HEK293 (cell line): ENCODE data around the gene PTGIS.

ENCODE experiments used
- CTCF ChIA-PET: fragments of 350-600 bp; formaldehyde crosslinking; extraction: SDS; loops from one replicate; lab custom pipeline; 2021; ENCODE audit warnings: antibody characterized with exemption; lab: Yijun Ruan, JAX
- POLR2A ChIA-PET: fragments of 300-600 bp; formaldehyde crosslinking; extraction: SDS; loops from one replicate; lab custom pipeline; 2020; ENCODE audit warnings: antibody characterized with exemption, inconsistent platforms; lab: Yijun Ruan, JAX
- H3K27ac ChIP-seq: fragments of 200-500 bp; sonication (Bioruptor generic); 2 replicates; pipeline ENCODE4 v1.5.1; 2014; ENCODE audit warnings: low read depth, low read length, control low read depth, inconsistent platforms; ENCODE audit errors: extremely low read depth
- H3K36me3 ChIP-seq, 2 experiments: fragments of 200-500 bp in 1 of 2; sonication (Bioruptor generic) in 1 of 2; 1 replicate in 1 of 2; 2 replicates in 1 of 2; pipeline ENCODE4 v1.5.1; 2014 to 2017; ENCODE audit warnings: inconsistent platforms in 2 of 2, low read length in 2 of 2; ENCODE audit not compliant: control insufficient read depth in 2 of 2, insufficient read depth in 1 of 2
- H3K4me1 ChIP-seq: fragments of 200-500 bp; sonication (Bioruptor generic); 2 replicates; pipeline ENCODE4 v1.5.1; 2014; ENCODE audit warnings: mild to moderate bottlenecking, low read length, inconsistent platforms; ENCODE audit not compliant: control insufficient read depth, insufficient read depth
- H3K4me3 ChIP-seq: 2 replicates; pipeline ENCODE4 v1.5.1; 2011; ENCODE audit warnings: low read depth, mild to moderate bottlenecking, control low read depth, low read length, moderate library complexity
- H3K9me3 ChIP-seq: fragments of 200-500 bp; sonication (Bioruptor generic); 2 replicates; pipeline ENCODE4 v1.5.1; 2014; ENCODE audit warnings: low read depth, low read length, inconsistent platforms; ENCODE audit not compliant: control insufficient read depth, insufficient read depth
- EGR2 ChIP-seq: fragments of 450-650 bp; formaldehyde crosslinking; IDR thresholded peaks from 2 replicates; pipeline ENCODE4 v1.5.1; 2016; ENCODE audit warnings: low read depth, missing biosample characterization, missing genetic modification characterization
- GLI4 ChIP-seq: fragments of 450-650 bp; formaldehyde crosslinking; IDR thresholded peaks from 2 replicates; pipeline ENCODE4 v1.5.1; 2016; ENCODE audit warnings: missing biosample characterization, missing genetic modification characterization
- GLIS1 ChIP-seq: fragments of 450-650 bp; formaldehyde crosslinking; IDR thresholded peaks from 2 replicates; pipeline ENCODE4 v1.5.1; 2016; ENCODE audit warnings: missing biosample characterization, missing genetic modification characterization
- SETDB1 ChIP-seq: IDR thresholded peaks from one replicate; pipeline ENCODE4 v1.6.1; 2017; ENCODE audit warnings: mild to moderate bottlenecking, low read length, moderate library complexity, mixed read lengths; ENCODE audit not compliant: insufficient read length
- ZBTB20 ChIP-seq: fragments of 450-650 bp; formaldehyde crosslinking; IDR thresholded peaks from 2 replicates; pipeline ENCODE4 v1.5.1; 2016; ENCODE audit warnings: missing biosample characterization, missing genetic modification characterization
- ZFHX2 ChIP-seq: fragments of 450-650 bp; formaldehyde crosslinking; conservative IDR thresholded peaks from 2 replicates; pipeline ENCODE4 v1.5.1; 2016; ENCODE audit warnings: missing biosample characterization, missing genetic modification characterization
- ZNF248 ChIP-seq: fragments of 450-650 bp; formaldehyde crosslinking; IDR thresholded peaks from 2 replicates; pipeline ENCODE4 v1.5.1; 2017; ENCODE audit warnings: missing biosample characterization, missing genetic modification characterization
- ZNF324 ChIP-seq: fragments of 450-650 bp; formaldehyde crosslinking; IDR thresholded peaks from 2 replicates; pipeline ENCODE4 v1.5.1; 2016; ENCODE audit warnings: missing biosample characterization, missing genetic modification characterization
- ZNF335 ChIP-seq: fragments of 450-650 bp; formaldehyde crosslinking; conservative IDR thresholded peaks from 2 replicates; pipeline ENCODE4 v1.5.1; 2016; ENCODE audit warnings: missing biosample characterization, missing genetic modification characterization
- ZNF341 ChIP-seq: fragments of 450-650 bp; formaldehyde crosslinking; IDR thresholded peaks from 2 replicates; pipeline ENCODE4; 2016; ENCODE audit warnings: low read depth, missing biosample characterization, missing genetic modification characterization
- ZNF449 ChIP-seq: fragments of 450-650 bp; formaldehyde crosslinking; IDR thresholded peaks from 2 replicates; pipeline ENCODE4 v1.5.1; 2017; ENCODE audit warnings: missing biosample characterization, mild to moderate bottlenecking, missing genetic modification characterization, moderate library complexity
- ZNF514 ChIP-seq: fragments of 450-650 bp; formaldehyde crosslinking; IDR thresholded peaks from 2 replicates; pipeline ENCODE4 v1.5.1; 2016; ENCODE audit warnings: missing biosample characterization, missing genetic modification characterization
- ZNF555 ChIP-seq: fragments of 450-650 bp; formaldehyde crosslinking; conservative IDR thresholded peaks from 2 replicates; pipeline ENCODE4 v1.5.1; 2017; ENCODE audit warnings: missing biosample characterization, mild to moderate bottlenecking, missing genetic modification characterization, inconsistent platforms
- ZNF623 ChIP-seq: fragments of 450-650 bp; formaldehyde crosslinking; IDR thresholded peaks from 2 replicates; pipeline ENCODE4 v1.5.1; 2016; ENCODE audit warnings: missing biosample characterization, missing genetic modification characterization
- ZNF791 ChIP-seq: fragments of 450-650 bp; formaldehyde crosslinking; IDR thresholded peaks from 2 replicates; pipeline ENCODE4 v1.5.1; 2016; ENCODE audit warnings: missing biosample characterization, missing genetic modification characterization
- TF ChIP-seq, protein P1 (sequence below): fragments of 450-650 bp; formaldehyde crosslinking; IDR thresholded peaks from 2 replicates; pipeline ENCODE4 v1.5.1; 2016; ENCODE audit warnings: missing biosample characterization, missing genetic modification characterization
- TF ChIP-seq, protein P2 (sequence below): IDR thresholded peaks from 2 replicates; pipeline ENCODE4 v1.6.1; 2011; ENCODE audit warnings: mild to moderate bottlenecking, low read depth, low read length, borderline replicate concordance

The PTGIS gene

DNA sequence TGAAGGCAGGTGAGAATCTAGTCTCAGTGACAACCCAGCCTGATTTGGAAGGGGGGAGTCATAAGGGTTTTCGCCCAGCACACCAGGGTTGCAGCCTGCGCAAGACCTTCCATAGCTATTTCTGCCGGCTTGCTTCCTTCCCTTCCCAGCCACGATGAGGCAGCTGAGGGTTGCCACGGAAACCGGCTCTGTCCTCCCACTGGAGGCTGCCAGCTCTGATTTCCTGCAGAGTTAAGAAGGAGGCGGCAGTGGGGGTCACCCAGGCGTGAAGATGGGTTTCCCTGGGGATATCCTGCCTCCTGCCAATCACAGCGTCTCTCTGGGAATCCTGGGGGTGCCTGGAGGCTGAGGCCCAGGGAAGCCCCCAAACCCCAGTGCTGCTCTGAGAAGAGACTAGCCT lies 62.4 kb downstream of the PTGIS start:
- Histone ChIP-seq H3K36me3 (no peaks in the 10 kb centered on the region), H3K4me1 (no peaks in the 10 kb centered on the region), H3K27ac (no peak overlapping the region), H3K9me3 (no peaks in the 10 kb centered on the region), H3K4me3 (no peak overlapping the region)
- CTCF ChIA-PET: interaction anchor here (0.6 to 6.9 kb wide), 10 partner anchors 11 to 174 kb away, joined by 3 to 83 read pairs (median 8); partner anchors contain the start of gene KCNB1
- POLR2A ChIA-PET: interaction anchor here (0.5 to 0.6 kb wide), 2 partner anchors 27 to 248 kb away, joined by 3 to 4 read pairs; no protein-coding TSS in a partner anchor
- TF ChIP-seq GLI4 (tag by site-specific recombination) (no peak), ZNF449 (tag by site-specific recombination) (no peak), ZNF248 (tag by site-specific recombination) (no peak), ZFHX2 (peak; percentile 51), EGR2 (0 out of 2 replicates have a peak, but pooled peaks have one; percentile 18), ZBTB20 (tag by site-specific recombination) (no peak), GLIS1 (tag by site-specific recombination) (peak; percentile 34; the same call in 1 of the 2 replicates), ZNF341 (tag by site-specific recombination) (no peak)

- ChIA-PET POLR2A (interaction anchor here (0.7 kb wide), 1 partner anchor 66 kb away, joined by 3 read pairs; no protein-coding TSS in a partner anchor), CTCF (interaction anchor here (0.8 to 1.2 kb wide), 3 partner anchors 9 to 169 kb away, joined by 3 read pairs; no protein-coding TSS in a partner anchor)
- Histone ChIP-seq H3K9me3 (no peaks in the 10 kb centered on the region), H3K27ac (no peak overlapping the region), H3K36me3 (no peaks in the 10 kb centered on the region), H3K4me1 (no peaks in the 10 kb centered on the region), H3K4me3 (no peak overlapping the region)
- no peak for TF ChIP-seq ZNF335 (tag by site-specific recombination)
- TF ChIP-seq ZNF791 (tag by site-specific recombination): no peak
- TF ChIP-seq GLI4 (tag by site-specific recombination): no peak
- no peak for TF ChIP-seq ZNF555
- TF ChIP-seq, protein P1, sequence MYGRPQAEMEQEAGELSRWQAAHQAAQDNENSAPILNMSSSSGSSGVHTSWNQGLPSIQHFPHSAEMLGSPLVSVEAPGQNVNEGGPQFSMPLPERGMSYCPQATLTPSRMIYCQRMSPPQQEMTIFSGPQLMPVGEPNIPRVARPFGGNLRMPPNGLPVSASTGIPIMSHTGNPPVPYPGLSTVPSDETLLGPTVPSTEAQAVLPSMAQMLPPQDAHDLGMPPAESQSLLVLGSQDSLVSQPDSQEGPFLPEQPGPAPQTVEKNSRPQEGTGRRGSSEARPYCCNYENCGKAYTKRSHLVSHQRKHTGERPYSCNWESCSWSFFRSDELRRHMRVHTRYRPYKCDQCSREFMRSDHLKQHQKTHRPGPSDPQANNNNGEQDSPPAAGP (tag by site-specific recombination): no peak
- TF ChIP-seq ZNF514 (tag by site-specific recombination): no peak
- TF ChIP-seq ZNF623 (tag by site-specific recombination): no peak
- TF ChIP-seq, protein P2, sequence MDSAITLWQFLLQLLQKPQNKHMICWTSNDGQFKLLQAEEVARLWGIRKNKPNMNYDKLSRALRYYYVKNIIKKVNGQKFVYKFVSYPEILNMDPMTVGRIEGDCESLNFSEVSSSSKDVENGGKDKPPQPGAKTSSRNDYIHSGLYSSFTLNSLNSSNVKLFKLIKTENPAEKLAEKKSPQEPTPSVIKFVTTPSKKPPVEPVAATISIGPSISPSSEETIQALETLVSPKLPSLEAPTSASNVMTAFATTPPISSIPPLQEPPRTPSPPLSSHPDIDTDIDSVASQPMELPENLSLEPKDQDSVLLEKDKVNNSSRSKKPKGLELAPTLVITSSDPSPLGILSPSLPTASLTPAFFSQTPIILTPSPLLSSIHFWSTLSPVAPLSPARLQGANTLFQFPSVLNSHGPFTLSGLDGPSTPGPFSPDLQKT: no peak
- TF ChIP-seq, all 188 proteins: peak for 0
Measured at GRCh38 chr20:49503176-49503575, 64.8 kb downstream of the PTGIS start.

DNA sequence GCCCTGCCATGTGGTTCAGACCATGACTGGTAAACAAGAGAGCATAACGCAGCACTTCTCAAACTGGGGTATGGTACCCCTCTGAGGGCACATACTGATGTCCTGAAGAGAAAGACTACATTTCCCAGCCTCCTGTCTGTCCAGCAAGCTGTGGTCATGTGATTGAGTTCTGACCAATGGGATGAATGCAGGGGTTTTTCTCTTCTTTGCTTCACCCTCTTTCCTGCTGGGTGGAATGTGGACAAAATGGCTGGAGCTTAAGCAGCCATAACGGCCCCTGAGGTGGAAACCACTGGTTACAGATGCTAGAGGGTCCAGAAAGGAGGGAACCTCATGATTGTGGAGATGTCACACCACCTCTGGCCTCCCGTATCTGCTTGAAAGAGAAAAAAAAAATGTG lies 66.0 kb downstream of the PTGIS start:
- CTCF ChIA-PET: interaction anchor here (0.5 kb wide), 1 partner anchor 236 kb away, joined by 7 read pairs; no protein-coding TSS in a partner anchor
- TF ChIP-seq ZNF324 (no peak), SETDB1 (peak; percentile 38)
- TF ChIP-seq, all 188 proteins: peak for 1
- POLR2A ChIA-PET: no interaction called here

More for the DNA sequence above, 66.0 kb downstream of the PTGIS start:
- H3K36me3 ChIP-seq: no peaks in the 10 kb centered on the region
- no peak overlapping the region for H3K4me3 ChIP-seq
- no peak overlapping the region for H3K27ac ChIP-seq
- no peaks in the 10 kb centered on the region for H3K9me3 ChIP-seq
- H3K4me1 ChIP-seq: no peaks in the 10 kb centered on the region
